ENCODE measurements around the gene TMEM94. TPM values are rescaled to one million over a fixed set of nuclear protein-coding genes. Genes with fewer than 3 reads are reported as not detected.

The TMEM94 gene
- total and polyA plus RNA-seq, 9 of the 15 experiments (the other 6 are each of a cell fraction or from before 2014, with no cell fraction given): 0.35 to 48.1 (median 14.4) TPM

- no peak for TF ChIP-seq MEF2D (tag; conservative IDR thresholded peaks at IDR 0.05; ENCODE audit: low read depth)
- no peak for TF ChIP-seq ZNF316 (IDR thresholded peaks at IDR 0.05)
These were observed 33.1 kb downstream of the TMEM94 start (continued) for GRCh38 chr17:75489511-75489955.

DNA sequence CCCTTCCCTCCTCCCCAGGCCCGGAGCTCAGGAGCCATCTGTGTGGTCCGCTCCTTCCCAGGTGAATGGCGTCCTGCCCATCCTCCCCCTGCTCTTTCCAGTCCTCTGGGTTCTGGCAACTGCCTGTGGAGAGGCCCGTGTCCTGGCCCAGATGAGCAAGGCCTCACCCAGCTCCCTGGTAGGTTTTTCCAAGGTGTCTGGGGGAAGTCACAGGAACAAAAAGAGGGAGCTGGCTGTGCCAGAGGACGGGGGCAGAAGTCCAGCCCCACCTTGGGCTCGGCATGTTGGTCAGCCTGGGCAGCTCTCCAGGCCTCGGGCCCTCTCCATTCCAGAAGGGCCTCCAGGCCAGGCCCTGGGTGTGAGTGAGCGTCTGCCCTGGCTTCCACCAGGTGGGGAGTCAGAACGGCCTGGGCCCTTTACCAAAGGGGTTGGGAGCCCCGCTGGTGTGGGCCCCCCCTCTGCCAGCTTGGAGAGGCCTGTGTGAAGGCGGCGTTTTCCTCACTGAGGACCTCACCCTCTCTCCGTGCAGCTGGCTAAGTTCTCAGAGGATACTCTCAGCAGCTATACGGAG lies 33.8 kb downstream of the TMEM94 start:
- Histone ChIP-seq H3K9me1 (ENCODE audit: control insufficient read depth, insufficient read depth, low read length) (no peaks in the 10 kb centered on the region), H3K27me3 (ENCODE audit: control insufficient read depth in 2 of 2, insufficient read depth in 2 of 2, low read length in 2 of 2) (no peaks in the 10 kb centered on the region), H3K4me3 (no peak overlapping the region), H2AFZ (ENCODE audit: low read depth, low read length) (no peak overlapping the region), H3K36me3 (ENCODE audit: control insufficient read depth, insufficient read depth, low read length) (peaks cover 24% of the 10 kb centered on the region; the same call in 1 of the 3 replicates), H3K9me3 (replicated peaks; ENCODE audit: control insufficient read depth, insufficient read depth, low read depth, low read length) (no peaks in the 10 kb centered on the region), H3K4me2 (ENCODE audit: insufficient read depth, low read length) (no peak overlapping the region), H4K20me1 (replicated peaks; ENCODE audit: control insufficient read depth, insufficient read depth, low read length) (peaks cover 10% of the 10 kb centered on the region; the same call in 1 of the 2 replicates), H3K4me1 (replicated peaks in 1 of 2; ENCODE audit: control insufficient read depth in 2 of 2, insufficient read depth in 2 of 2, low read length in 2 of 2) (peaks cover 11 to 35% of the 10 kb centered on the region in 2 experiments; a peak in 4 of 5 replicates), H3K27ac (ENCODE audit: extremely low read depth, low read depth, low read length) (no peak overlapping the region), H3K9ac (ENCODE audit: insufficient read depth in 1 of 2, low read depth in 2 of 2, low read length in 2 of 2) (no peak overlapping the region; a peak in 1 of 4 replicates), H3K79me2 (ENCODE audit: control insufficient read depth, insufficient read depth, low read length) (0 out of 3 replicates have a peak, but pooled peaks cover 2% of the 10 kb centered on the region)
- TF ChIP-seq CREBBP (IDR thresholded peaks at IDR 0.05; ENCODE audit: low read depth, low read length) (no peak), C11orf30 (IDR thresholded peaks at IDR 0.05; ENCODE audit: low read depth) (no peak), MXI1 (IDR thresholded peaks at IDR 0.05; ENCODE audit: low read depth, low read length) (no peak), SIN3A (IDR thresholded peaks at IDR 0.05; ENCODE audit: borderline replicate concordance in 2 of 2, control insufficient read depth in 1 of 2, low read depth in 2 of 2, low read length in 2 of 2) (no peak), NFE2 (IDR thresholded peaks at IDR 0.05; ENCODE audit: low read depth) (no peak), ZNF780A (CRISPR knock-in tag; IDR thresholded peaks at IDR 0.05) (no peak)
- TF ChIP-seq, protein P1, sequence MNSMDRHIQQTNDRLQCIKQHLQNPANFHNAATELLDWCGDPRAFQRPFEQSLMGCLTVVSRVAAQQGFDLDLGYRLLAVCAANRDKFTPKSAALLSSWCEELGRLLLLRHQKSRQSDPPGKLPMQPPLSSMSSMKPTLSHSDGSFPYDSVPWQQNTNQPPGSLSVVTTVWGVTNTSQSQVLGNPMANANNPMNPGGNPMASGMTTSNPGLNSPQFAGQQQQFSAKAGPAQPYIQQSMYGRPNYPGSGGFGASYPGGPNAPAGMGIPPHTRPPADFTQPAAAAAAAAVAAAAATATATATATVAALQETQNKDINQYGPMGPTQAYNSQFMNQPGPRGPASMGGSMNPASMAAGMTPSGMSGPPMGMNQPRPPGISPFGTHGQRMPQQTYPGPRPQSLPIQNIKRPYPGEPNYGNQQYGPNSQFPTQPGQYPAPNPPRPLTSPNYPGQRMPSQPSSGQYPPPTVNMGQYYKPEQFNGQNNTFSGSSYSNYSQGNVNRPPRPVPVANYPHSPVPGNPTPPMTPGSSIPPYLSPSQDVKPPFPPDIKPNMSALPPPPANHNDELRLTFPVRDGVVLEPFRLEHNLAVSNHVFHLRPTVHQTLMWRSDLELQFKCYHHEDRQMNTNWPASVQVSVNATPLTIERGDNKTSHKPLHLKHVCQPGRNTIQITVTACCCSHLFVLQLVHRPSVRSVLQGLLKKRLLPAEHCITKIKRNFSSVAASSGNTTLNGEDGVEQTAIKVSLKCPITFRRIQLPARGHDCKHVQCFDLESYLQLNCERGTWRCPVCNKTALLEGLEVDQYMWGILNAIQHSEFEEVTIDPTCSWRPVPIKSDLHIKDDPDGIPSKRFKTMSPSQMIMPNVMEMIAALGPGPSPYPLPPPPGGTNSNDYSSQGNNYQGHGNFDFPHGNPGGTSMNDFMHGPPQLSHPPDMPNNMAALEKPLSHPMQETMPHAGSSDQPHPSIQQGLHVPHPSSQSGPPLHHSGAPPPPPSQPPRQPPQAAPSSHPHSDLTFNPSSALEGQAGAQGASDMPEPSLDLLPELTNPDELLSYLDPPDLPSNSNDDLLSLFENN (IDR thresholded peaks at IDR 0.05; ENCODE audit: low read depth in 2 of 2, low read length in 2 of 2): no peak
- 74% methylated on average over 14 of the region's 14 CpGs for WGBS (ENCODE audit: insufficient coverage, low coverage, missing lambda C conversion rate)
- in situ Hi-C loops (cut with MboI): no loop called here
- no peak for ATAC-seq
- ChIA-PET POLR2A (interaction anchor here (0.9 to 1.0 kb wide), 2 partner anchors 8 to 11 kb away, joined by 3 to 4 read pairs; no protein-coding TSS in a partner anchor), CTCF (ENCODE audit: low intra/inter-chr PET ratio) (no interaction called here)
- no peak for FAIRE-seq
- no peak for DNase-seq (ENCODE audit: extremely low read depth in 1 of 4, low spot score in 3 of 4)
- intact Hi-C loops (cut with micrococcal nuclease): no loop called here
- no TSS peak for BruUV-seq (replicated peaks)
